HG02981 (cell line): ENCODE results near the gene TTF2.
A peak's percentile ranks its signal among the peaks of the same experiment; 100 is the strongest.
"Not testable (repeated sequence)": the region's sequence is repeated elsewhere in the genome, so short reads cannot be mapped to it uniquely, and the experiment has no call there.

Source experiments
- ATAC-seq: cut with Tn5 transposase; IDR thresholded peaks from one replicate; pipeline ENCODE4 v1.9.1; 2021; ENCODE audit warnings: mild to moderate bottlenecking, moderate library complexity; ENCODE audit not compliant: unreplicated experiment

TTF2 gene

GRCh38 chr1:117092594-117092993 lies 32.5 kb downstream of the TTF2 start:
- no peak for ATAC-seq

GRCh38 chr1:117093091-117093534 lies 33.0 kb downstream of the TTF2 start:
- no peak for ATAC-seq

GRCh38 chr1:117093870-117094621 lies 33.9 kb downstream of the TTF2 start:
- ATAC-seq: peak; percentile 86

GRCh38 chr1:117094841-117095604 lies 34.9 kb downstream of the TTF2 start:
- no peak for ATAC-seq

GRCh38 chr1:117096951-117097408 lies 36.9 kb downstream of the TTF2 start:
- no peak for ATAC-seq

GRCh38 chr1:117097443-117097842 lies 37.3 kb downstream of the TTF2 start:
- ATAC-seq: no peak

GRCh38 chr1:117098287-117098890 lies 38.3 kb downstream of the TTF2 start:
- ATAC-seq: no peak

GRCh38 chr1:117101334-117101733 lies 41.2 kb downstream of the TTF2 start:
- no peak for ATAC-seq

GRCh38 chr1:117101858-117102257 lies 41.7 kb downstream of the TTF2 start:
- ATAC-seq: not testable (repeated sequence)

GRCh38 chr1:117104986-117105385 lies 44.9 kb downstream of the TTF2 start:
- no peak for ATAC-seq

- ATAC-seq: no peak
These were observed 45.6 kb downstream of the TTF2 start for GRCh38 chr1:117105722-117106121.

GRCh38 chr1:117106478-117106877 lies 46.4 kb downstream of the TTF2 start:
- no peak for ATAC-seq

GRCh38 chr1:117107364-117107763 lies 47.2 kb downstream of the TTF2 start:
- no peak for ATAC-seq

- ATAC-seq: no peak
These were observed 50.6 kb downstream of the TTF2 start for GRCh38 chr1:117110774-117111173.

GRCh38 chr1:117112047-117112717 lies 52.1 kb downstream of the TTF2 start:
- ATAC-seq: no peak

GRCh38 chr1:117113199-117113598 lies 53.1 kb downstream of the TTF2 start:
- no peak for ATAC-seq

- ATAC-seq: no peak
These were observed 54.8 kb downstream of the TTF2 start for GRCh38 chr1:117114877-117115276.

GRCh38 chr1:117116090-117116783 lies 56.1 kb downstream of the TTF2 start:
- no peak for ATAC-seq

- ATAC-seq: no peak
These were observed 56.6 kb downstream of the TTF2 start for GRCh38 chr1:117116784-117117130.

- ATAC-seq: no peak
These were observed 57.6 kb downstream of the TTF2 start for GRCh38 chr1:117117697-117118096.

- no peak for ATAC-seq
These were observed 58.0 kb downstream of the TTF2 start for GRCh38 chr1:117118137-117118536.
